ELR (cell line): ENCODE results near the gene FXYD6.

Source experiments
- DNase-seq: peaks from one replicate; pipeline ENCODE4 v3.0.0-alpha.2; 2015; ENCODE audit warnings: low read depth

FXYD6 gene

DNA sequence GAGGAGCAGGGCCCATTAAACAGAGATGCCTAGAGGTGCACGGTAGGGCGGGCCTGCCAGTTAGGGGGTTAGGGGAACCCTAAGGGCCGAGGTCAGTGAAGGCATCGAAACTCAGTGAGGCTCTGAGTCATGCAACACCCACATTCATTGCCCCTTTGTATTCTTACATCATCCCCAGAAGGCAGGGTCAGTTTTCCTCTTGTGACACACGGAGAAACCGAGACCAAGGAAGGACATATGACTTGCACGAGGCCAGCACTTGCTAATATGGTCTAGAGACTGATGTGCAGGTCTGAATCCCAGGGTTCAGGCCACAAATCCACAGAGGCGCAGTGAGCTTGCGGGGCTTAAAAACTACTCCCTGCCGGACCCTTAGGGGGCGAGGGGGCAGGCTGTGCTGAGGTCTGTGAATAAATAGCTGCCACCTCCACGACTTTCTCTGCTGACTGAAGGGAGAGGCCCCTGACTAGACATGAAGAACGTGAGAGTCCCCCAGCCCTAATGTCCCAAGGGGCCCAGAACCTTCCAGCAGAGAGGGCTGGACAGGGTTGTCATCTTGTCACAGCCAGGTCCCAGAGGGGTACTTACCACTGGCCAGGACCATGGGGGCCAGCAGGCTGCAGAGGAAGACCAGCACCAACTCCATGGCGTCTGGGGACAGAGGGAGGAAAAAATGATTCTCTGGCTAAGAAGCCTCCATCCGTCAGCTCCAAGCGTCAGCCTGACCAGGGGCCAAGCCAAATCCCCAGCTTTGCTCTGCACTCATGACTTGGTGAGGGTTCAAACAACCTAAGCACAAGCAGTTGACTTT lies 34.1 kb downstream of the FXYD6 start:
- DNase-seq = no peak

DNA sequence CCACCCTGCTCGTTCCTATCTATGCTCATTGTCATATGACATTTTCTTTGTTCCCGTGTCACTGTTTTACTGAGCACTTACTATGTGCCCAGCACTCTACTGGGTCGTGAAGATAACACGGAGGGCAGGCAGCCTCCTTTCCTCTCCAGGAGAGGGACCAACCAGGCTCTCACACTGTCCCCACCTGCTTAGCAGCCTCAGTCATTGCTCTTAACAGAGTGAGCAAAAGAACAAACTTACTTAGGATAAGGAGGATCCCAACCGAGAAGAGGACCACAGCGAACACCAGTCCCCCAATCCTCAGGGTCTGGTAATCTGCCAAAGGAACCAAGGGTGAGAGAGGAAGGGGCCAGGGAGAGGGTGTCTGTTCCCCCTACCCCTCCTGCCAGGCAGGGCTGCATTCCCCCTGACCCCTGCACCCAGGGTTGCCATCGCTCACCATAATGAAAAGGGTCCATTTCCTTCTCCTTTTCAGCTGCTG lies 34.9 kb downstream of the FXYD6 start:
- no peak for DNase-seq

DNA sequence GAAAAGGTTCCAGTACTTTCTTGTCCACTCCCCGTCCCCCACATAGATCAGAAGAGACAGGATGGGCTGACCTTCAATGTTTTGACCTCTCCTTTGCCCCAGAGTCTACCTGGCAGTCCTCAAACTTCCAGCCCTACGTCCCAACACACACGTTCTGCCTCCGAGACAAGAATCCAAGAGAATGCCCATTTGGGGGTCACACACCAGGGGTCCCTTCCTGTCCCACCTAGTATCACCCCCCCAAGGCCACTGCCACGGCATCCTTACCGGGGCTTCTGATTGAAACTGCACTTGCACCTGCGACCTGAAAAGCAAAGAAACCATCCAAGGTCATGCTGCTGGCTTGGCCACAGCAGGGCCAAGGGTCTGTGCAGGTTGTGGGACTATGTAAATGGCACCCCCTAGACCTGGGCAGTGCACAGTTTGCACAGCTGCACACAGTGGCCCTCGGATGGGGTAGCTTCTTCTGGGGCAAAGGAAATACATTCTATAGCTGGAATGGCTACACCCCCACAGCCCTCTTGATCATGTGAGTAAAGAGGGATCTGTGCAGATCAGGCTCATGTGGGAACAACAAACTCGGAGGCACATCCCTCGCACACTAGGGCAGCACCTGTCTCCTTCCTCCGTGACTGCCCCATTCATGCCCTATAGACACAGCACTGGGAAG lies 35.4 kb downstream of the FXYD6 start:
- no peak for DNase-seq

DNA sequence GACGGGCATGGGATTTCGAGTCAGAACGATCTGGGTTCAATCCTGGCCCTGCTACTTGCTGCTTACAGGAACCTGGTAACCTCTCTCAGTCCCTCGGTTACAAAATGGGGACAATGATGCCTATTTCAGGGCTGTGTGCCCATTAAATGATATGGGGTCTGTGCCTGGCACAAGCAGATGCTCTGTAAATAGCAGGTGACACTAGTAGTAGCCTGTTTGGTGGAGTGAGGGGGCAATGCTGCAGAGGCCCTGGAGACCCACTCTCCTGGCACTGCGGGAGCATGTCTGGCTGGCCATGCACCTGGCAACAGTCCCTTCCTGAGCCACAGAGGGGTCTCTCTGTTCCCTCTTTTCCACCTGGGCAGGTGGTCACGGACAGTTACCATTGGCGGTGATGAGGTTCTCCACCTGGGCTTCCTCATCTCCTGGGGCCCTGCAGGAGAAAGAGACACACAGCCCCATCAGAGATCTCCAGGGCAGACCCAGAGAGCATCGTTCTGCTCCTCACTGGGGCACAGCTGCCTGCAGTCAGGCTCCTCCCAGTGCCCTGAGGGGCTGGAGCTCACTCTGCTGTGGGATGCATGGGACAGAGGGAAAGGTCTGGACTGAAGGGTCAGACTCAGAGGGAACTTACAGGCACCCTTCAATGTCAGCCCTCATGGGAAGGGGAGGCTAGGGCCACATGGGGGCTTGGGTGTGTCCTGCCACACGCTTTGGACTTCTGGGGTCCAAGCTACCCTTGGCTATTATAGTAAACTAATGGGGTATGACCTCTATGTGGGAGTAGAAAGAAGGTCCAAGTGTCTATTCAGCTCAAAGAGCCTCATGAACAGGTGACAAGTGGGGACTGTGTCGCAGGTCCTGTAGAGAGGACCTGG lies 36.3 kb downstream of the FXYD6 start:
- no peak for DNase-seq

DNA sequence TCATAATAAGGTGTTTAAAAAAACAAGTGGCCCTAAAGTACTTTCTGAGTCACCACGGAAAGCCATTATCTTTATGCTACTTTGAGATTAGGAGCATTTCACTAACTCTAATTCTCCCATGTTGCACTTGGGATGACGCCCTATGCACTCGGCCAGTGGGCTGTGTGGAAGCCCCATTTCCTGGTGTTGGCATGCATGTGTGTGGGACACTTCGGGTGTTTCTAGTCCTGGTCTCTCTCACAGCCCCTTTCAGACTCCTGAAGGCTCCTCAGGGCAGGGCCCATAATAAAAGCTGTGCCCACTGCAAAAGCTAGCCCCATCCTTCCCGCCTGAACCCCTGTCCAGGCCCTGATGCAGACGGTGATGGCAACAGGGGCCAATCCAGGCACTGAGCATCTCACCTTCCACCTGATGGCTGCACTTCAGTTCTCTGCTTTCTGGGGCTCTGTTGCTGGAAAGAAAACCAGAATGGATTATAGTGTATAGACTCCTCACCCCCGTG lies 37.0 kb downstream of the FXYD6 start:
- no peak for DNase-seq

DNA sequence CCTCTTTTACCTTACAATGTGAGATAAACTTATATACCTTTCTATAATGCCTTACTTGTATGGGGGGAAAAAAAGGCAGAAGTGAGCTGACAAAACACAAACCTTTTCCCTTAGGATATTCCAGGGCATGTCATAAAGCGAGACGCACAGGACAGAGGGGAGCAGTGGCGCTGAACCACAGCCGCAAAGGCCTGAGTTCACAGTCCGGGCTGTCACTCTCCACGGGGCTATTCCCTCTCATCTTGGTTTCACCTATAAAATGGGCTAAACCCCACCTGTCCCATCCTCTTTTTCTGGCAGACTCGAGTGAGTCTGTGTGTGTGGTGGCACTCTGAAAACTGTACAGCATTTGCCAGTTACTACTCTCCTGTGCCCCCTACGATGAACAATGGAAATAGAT lies 37.6 kb downstream of the FXYD6 start:
- no peak for DNase-seq

DNA sequence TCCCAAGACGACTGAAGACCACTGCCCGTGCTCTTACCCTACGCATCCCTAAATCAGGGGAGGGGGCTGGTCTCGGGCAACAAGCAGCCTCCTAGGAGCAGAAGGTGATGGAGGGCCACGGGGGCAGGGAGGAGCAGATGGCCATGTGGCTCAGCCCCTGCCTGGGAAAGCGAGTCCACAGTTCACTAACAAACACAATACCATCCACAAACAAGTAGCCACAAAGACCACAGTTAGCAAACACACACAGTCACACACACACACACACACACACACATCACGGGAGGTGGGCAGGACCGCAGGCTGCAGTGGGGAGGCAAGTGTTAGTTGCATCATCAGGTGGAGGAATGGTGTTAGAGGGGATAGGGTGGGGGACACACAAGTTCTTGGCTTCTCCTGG lies 38.7 kb downstream of the FXYD6 start:
- DNase-seq = no peak

DNA sequence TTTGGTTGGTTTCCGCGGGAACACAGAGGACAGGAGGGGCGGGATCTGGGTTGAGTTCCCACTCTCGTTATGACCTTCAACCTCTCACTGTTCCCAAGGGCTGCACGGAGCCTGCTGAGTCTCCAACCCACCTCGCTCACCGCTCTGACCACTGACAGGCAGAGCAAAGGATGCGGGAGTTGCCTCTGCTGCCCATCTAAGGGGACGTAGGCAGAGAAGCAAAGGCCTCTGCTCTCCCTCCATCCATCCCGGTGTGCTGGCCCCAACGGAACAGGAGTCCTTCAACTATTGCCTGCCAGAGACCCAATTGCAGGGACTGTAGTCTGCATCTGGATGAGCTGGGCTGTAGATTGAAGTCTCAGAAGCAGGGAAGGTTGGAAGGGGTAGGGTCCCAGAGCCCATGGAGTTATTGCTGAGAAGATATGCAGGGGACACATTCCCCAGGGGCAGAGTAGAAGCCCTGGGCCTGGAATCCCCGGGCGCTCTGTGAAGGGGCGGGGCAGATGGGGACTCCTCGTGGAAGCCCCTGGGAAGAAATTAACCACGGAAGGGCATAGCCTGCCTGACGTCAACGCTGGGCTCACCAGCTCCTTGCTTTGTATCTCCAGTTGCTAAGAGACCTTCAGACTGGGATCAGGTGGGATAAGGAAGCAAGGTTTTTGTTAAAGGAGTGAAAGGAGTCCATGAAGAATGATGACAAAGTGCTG lies 39.2 kb downstream of the FXYD6 start:
- no peak for DNase-seq

DNA sequence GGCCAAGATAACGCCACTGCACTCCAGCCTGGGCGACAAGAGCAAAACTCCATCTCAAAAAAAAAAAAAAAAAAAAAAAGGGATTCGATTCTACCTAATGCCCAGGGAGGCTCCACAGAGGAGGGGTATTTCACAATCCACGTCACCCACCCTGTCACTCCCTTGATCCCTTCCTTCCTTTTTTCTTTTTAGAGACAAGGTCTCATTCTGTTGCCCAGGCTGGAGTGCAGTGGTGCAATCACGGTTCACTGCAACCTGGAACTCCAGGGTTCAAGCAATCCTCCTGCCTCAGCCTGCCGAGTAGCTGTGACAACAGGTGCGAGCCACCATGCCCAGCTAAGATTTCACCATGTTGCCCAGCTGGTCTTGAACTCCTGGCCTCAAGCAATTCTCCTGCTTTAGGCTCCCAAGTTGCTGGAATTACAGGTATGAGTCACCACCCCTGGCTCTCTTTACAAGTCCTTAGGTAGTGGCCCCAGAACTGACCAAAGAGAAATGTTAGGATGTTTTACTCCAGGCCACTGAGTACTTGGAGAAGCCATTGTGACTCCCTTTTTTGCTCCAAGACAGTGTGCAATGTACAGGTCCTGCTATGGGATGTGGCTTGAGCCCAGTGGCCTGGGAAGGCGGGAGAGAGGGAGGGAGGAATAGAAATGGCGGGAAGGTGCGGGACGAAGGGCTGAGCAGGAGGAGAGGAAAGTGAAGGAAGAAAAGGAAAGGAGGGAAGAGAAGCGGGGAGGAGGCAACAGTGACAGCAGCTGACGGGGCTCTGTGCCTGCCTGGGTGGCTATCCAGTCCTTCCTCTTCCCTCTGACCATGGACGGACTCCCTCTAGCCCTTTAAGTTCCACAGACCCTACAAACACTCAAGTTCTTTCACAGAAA lies 40.1 kb downstream of the FXYD6 start:
- DNase-seq = no peak

DNA sequence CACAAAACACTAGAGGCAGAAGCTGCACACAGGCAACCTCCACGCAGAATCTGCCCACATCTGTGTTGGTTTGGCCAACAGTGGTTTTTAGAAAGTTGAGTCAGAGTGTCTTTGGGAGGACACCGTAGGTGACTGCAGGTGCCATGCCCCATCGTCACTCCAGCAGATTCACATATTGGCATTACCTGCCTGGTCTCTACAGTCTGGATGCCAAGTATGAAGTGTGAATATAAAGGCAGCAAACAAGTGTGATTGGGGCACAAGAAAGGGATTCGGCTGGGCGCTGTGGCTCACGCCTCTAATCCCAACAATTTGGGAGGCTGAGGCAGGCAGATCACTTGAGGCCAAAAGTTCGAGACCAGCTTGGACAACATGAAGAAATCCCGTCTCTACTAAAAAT lies 40.9 kb downstream of the FXYD6 start:
- DNase-seq = no peak

DNA sequence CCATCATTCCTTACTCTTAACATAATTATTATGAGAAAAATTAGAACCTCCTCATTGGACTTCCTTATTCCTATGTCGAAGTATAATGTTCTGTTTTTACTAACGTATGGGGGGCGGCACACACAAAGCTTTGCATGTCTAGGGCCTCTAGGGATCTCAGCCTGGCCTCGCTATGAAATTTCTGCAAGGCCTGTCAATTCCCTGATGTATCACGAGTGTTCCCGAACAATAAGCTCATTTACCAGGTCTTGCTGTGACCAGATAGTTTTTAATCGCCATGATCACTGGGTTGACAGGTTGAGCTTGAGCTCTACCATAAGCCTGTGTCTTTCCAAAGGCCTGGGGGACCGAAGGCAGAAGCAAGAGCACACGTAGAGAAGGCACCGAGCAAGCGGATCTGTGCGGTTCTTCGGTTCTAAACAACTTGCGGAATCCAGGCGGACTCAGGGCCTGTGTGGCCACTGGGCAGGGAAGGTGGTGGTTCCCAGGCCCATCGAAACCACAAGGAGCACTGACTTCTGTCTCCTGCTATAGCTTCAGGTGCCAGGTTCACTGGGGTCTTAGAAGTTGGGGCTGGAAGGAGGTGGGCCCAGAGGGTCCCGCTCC lies 41.5 kb downstream of the FXYD6 start:
- DNase-seq = no peak

DNA sequence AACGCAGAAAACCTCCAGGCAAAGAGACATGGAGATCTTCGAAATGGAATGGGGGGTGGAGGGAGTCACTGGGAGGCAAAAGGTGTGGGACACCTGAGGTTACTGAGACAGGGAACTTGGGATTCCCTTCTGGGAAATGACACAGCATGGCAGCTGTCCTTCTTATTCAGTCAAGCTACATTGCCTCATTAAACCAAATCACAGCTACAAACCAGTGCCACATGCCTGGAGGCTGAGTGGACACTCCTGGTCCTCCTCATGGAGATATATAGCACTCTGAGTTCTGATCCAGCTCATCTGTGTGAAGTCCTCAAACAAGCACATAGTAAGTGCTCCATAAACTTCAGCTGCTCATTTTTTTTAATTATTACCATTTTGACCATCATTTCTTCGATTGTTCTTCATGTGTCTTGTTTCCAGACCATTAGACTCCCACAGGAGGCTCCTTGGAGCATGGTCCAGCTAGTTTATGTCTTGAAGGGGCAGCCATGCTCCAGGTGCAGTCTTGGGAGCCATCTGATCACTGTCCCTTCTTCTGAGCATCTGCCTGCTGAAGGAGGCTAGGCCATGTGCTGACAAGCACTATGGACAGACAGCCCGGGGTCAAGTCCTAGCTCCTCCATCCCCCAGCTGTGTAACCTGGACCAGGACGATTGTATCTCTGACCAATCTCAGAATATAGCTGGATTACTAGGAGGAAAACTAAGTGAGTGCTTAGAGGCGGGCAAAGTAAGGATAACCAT lies 42.2 kb downstream of the FXYD6 start:
- DNase-seq = no peak

DNA sequence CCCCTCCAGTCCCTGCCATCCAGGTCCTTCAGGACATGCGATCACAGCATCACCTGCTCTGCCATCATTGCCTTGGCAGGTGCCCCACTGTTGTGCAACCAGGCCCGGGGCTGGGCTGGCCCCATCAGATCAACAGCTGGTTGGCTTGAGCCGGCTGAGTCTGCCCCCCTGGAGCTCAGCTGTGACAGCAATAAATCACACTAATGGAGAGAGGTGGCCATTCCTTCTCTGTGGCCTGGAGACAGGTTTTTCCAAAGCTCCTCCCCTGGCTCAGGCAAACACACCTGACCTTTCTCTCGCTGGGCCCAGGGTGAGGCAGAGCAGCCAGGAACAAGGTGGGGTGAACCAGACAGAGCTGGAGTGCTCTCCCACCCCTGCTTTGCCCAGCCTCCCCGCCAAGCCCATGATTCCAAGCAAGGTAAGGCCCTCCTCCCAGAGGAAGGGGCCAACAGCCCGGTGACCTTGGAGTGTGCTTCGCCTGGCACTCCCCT lies 43.0 kb downstream of the FXYD6 start:
- DNase-seq = no peak

DNA sequence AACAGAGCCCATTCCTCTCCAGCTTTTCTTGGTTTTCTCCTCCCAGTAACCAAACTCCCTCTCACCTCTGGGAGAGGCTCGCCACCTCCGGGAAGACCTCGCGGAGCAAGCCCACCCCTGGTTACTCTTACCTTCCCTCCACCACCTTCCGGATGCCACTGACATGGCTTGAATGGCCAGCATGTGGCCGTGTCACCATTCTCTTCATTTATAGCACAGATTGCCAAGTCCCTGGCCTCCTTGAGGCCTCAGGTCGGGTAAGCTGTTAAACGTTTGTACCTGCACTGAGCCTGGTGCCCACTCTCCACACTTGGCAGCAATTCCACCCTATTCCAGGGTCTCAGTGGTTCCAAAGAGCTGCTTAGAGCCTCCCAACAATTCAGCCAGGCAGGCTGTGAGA lies 43.9 kb downstream of the FXYD6 start:
- DNase-seq = no peak

DNA sequence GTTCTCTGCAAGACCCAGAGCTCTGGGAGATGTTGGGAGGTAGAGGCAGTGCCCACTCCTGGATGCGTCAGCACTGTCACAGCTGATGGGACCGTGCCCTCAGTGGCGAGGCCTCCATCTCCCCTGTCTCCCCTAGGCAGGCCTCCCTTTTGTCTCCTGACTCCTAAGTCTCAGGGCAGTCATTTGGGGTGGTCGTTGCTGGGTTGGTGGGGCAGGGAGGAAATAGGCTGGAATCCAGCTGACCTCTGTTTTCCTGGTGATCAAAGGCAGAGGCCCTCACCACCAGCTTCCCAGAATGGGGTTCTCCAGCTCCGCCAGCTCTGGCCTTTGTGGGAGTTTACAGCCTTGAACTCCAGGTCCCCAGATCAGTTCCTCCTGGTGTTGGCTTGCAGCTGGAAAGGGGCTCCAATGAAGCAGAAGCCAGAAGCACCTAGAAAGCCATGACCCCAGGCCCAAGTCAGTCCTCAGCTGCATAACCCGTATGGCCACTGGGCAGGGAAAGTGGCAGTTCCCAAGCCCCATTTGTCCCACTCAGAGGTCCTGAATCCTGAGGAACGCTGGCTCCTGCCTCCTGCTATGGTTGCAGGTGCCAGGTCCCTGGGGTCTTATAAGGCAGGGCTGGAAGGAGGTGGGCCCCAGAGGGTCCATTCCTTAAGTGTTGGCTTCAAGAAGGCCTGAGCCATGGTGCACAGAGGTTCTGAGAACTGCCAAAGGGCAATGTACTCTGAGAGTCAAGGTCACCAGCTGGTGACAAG lies 44.6 kb downstream of the FXYD6 start:
- no peak for DNase-seq

DNA sequence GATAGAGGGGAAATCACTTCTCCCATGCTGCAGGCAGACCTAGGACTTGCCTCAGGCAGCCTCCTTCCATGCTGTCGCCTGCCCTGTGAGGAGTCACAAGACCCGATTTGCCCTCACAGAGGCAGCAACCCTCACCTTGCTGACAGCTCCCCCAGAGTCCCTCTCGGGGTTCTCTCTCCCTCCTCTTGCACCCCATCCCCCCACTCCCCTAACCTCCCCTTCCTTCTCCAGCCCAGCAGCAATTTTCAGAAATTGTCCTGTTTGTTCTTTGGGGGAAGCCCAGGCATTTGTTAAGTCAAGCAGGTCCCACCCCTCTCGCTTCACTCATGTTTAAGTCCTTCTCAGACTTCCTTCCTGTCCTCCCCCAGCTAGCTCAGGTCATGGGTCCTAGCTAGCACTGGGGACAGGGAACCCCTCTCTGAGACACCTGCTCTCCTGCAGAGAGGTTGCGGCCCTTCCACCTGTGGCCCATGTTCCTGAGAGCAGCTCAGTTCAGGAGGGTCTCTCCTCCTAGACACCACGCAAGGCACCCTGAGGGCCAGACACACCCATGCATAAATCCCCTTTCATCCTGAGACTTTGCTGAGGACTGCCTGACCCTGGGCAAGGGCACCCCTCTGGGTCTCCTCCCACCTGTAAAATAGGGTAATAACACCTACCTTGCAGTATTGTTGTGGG lies 45.6 kb downstream of the FXYD6 start:
- DNase-seq = no peak

DNA sequence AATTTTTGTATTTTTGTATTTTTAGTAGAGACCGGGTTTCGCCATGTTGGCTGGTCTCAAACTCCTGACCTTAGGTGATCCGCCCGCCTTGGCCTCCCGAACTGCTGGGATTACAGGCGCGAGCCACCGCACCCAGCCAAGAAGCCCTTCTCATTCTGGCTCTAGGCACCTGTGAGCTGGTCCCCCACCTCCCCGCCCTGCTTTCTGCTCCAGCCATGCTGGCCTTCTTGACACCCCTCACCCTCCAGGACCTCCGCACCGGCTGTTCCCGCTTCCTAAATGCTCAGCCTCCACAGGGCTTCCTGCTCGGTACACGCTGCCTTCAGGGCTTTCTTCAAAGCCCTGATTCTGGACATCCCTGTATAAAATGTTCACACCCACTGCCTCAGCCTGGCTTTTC lies 46.4 kb downstream of the FXYD6 start:
- DNase-seq = no peak

DNA sequence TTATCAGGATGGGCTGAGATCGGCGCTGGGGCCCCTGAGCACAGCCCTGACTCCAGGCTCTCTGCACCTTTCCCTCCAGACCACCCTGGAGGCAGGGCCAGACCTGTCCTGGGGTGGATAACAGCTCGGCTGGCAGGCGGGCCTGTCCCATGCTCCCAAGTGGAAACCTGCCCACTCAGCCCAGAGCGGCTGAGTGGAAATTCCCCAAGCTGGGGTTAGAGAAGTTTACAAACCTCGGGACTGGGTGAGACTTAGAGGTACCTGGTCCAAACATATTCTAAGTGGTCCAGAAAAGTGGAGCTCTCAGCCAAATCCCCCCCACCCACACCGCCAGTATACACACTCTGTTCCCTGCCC lies 47.1 kb downstream of the FXYD6 start:
- no peak for DNase-seq
